ENCODE measurements around the gene FIG4.
"Not testable (repeated sequence)": the region's sequence is repeated elsewhere in the genome, so short reads cannot be mapped to it uniquely, and the experiment has no call there.

Gene FIG4

GRCh38 chr6:109705258-109705657 is 14.2 kb downstream of the FIG4 start:
- DNase-seq = peak; percentile 70

DNA sequence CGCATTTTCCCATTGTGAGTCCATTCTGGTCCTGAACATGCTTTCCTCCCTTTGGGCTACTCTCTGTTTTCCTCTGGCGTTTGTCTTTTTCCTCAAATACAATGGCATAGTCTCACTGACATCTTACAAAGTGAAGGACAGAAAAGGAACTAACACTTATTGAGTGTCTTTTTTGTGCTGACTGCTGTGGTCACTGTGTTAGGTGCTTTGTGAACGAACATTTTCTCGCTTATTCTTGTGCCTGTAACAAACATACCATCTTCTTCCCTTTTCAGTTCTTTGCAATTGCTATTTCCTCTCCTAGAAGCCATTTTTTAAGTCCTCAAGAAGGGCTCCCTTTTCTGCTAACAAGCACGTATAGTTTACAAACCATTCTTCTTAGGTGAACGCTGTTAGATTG is 15.4 kb downstream of the FIG4 start:
- DNase-seq = no peak

GRCh38 chr6:109708099-109708498 is 17.0 kb downstream of the FIG4 start:
- DNase-seq = not testable (repeated sequence)

DNA sequence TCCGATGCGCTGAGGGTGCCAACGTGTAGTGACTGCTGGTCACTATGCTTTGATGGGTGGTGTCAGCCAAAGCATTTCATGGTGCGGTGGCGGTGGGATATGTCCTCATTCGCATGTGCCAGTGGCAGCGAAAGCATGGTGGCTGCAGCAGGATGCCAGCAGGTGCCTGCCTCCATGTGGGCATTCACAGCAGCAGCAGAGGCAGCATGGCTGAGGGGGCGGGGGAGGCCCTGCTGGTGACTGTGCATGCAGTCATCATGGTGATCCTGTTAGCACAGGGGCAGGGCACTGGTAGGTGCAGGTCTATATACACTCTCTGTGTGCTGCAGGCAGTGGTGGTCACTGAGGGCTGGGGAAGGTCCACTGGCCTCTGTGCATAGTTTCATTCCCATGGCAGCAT is 22.0 kb downstream of the FIG4 start:
- DNase-seq = no peak

- no peak for DNase-seq
Observed at GRCh38 chr6:109714166-109714565, 23.1 kb downstream of the FIG4 start.

DNA sequence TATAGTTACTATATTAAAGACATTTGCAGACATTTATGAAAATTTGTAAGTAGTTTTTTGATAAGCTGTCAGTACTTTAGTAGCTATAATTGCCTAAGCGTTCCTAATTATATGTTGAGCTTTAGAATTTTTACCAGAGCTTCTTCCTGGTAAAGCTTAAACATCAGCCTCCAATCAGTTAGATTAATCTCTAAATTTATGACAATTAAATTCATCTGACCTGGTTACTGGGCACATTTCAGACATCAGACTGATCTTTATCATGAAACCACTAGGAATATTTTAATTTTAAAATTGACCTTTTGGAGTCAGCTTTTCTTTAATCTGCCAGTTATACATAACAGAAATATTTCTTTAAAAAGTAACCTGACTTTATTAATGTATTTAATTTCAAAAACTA is 23.5 kb downstream of the FIG4 start:
- DNase-seq = no peak

DNA sequence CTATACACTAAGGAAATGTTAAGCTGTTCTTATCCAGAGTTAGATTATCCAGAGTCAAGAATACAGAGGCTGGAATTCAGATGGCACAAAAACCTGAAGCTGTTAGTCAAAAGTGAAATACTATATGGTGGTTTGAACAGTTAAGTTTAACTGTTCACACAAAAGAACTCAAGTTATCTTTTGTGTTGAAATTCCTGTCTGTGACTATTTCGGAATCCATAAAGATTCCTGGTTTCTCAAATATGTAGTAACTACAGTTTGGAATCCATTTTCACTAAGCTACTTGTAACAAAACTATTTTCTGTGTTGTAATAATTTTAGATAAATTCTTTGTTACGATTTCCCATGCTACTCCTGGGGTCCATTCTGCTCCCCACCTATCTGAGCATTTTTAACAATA is 24.5 kb downstream of the FIG4 start:
- no peak for DNase-seq

GRCh38 chr6:109717971-109718370 is 26.9 kb downstream of the FIG4 start:
- peak; percentile 39 for DNase-seq

- DNase-seq = no peak
Observed at GRCh38 chr6:109718991-109719390, 27.9 kb downstream of the FIG4 start.

- no peak for DNase-seq
Observed at GRCh38 chr6:109720311-109720710, 29.2 kb downstream of the FIG4 start.

- no peak for DNase-seq
Observed at GRCh38 chr6:109722011-109722410, 30.9 kb downstream of the FIG4 start.

DNA sequence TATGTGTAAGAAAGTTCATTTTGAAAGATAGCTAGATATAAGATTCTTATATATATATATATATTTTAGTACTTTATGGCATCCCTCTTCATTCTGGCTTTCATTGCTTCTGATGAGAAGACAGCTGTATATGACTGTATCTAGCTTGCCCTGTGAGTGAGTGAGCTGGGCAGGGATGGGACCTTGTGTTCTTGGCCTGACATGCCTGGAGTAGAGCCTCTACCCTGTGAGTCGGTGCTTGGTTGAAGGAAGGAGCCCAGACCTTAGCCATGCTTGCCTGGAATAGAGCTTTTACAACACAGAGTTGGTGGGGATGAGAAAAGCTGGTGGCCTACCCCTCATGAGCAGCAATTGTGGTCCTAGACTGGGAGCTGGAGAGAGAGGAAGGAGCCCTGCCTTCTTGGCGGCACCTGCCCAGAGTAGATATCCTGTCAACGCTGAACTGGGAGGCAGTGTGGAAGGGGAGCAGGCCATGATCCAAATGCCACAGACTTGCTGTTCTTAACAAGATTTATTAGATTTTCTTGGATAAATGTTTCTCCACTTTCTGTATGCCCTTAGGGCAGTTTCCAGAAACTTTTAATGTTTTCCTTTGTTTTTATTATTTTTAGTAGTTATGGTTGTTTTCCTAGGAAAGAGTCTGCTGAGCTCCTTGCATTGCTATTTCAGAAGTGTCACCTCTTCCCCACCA is 31.6 kb downstream of the FIG4 start:
- no peak for DNase-seq

DNA sequence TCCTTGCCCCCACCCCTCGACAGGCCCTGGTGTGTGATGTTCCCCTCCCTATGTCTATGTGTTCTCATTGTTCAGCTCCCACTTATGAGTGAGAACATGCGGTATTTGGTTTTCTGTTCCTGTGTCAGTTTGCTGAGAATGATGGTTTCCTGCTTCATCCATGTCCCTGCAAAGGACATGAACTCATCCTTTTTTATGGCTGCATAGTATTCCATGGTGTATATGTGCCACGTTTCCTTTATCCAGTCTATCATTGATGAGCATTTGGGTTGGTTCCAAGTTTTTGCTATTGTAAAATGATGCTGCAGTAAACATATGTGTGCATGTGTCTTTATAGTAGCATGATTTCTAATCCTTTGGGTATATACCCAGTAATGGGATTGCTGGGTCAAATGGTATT is 34.2 kb downstream of the FIG4 start:
- DNase-seq = not testable (repeated sequence)

- DNase-seq = no peak
Observed at GRCh38 chr6:109736273-109737025, 45.4 kb downstream of the FIG4 start.

DNA sequence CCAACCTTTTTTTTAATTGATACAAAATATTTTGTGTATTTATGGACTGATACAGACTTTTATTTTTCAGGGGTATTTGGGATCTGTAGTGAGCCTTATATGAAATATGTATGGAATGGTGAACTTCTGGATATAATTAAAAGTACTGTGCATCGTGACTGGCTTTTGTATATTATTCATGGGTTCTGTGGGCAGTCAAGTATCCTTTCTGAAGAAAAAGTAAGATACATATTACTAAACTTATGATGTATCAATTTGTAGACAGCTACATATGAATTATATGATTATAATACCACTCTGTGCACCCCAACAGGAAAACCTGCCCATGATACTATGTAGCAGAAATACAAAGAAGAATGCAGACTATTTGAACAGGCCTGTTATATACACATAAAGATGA is 47.2 kb downstream of the FIG4 start:
- no peak for DNase-seq

- no peak for DNase-seq
Observed at GRCh38 chr6:109738667-109739066, 47.6 kb downstream of the FIG4 start.

DNA sequence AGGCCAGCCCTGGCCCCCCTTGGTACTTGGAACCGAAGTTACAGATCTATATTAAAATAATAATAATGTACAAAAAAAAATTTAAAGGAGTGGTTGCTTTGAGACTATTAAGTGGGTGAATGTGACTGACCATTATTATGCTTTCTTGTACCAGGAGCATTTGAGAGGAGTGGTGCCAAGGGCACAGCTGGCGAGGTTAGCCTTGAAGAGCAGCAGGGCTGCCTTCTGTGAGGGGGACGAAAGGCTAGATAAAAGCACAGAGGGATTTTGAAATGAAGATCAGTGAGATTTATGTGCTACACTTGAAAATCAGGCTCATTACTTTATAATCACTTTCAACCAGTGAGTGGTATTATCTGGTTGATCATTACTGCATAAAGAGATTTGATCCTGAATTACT is 48.6 kb downstream of the FIG4 start:
- no peak for DNase-seq

GRCh38 chr6:109740787-109741186 is 49.7 kb downstream of the FIG4 start:
- DNase-seq = no peak

- DNase-seq = no peak
Observed at GRCh38 chr6:109743739-109744138, 52.6 kb downstream of the FIG4 start.

GRCh38 chr6:109744779-109745178 is 53.7 kb downstream of the FIG4 start:
- DNase-seq = not testable (repeated sequence)

- DNase-seq = no peak
Observed at GRCh38 chr6:109747221-109747620, 56.1 kb downstream of the FIG4 start.

DNA sequence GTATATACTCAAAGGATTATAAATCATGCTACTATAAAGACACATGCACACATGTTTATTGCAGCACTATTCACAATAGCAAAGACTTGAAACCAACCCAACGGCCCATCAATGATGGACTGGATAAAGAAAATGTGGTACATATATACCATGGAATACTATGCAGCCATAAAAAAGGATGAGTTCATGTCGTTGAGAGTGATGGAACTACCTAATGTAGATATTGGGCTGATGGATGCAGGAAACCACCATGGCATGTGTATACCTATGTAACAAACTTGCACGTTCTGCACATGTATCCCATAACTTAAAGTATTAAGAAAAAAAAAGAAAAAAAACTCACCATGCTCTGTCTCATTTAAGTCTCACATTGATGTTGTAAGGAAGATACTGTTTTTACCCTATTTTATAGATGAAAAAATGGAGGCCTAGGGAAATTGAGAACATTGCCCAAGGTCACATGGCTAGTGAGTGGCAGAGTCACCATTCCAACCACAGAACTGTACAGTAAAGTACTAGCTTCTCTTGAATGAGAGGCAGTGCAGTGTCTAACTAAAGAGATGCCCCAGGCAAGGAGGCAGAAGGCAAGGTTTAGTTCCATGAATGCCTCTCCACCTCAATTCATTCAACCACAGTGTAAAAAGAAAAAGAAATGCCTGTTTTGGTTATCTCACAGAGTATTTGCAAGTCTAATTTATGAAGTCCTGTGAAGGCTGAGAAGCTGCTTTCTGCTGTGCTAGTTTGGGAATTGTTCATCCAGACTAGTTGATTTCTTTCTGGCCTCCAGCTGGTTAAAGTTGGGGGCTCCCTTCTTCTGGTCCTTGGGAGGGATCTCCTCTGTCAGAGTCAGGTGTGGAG is 68.2 kb downstream of the FIG4 start:
- no peak for DNase-seq

- DNase-seq = no peak
Observed at GRCh38 chr6:109760208-109760607, 69.1 kb downstream of the FIG4 start.

DNA sequence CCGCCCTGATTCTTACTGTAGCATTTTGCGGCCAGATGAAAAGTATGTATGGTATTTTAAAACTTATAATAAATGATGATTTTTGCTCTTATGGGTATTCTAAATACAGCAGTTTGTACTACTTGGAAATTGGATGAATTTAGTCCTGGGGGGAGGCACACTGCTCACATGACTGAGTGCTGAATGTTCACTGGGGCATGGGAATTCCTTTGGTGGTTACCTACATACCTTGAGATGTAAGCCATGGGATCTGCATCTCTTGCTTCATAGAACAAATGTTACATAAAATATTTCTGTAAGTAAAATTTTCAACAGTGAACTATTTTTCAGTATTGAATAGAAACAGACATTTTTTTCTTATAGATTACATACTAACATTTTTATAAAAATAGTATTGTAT is 71.1 kb downstream of the FIG4 start:
- no peak for DNase-seq

Measured in NCI-H1436 treated with DMSO at 0.1 percent for 48 hours (cell line).